NCI-H2227 (cell line): ENCODE results near the gene BBS2.

Experiments
- DNase-seq: peaks from one replicate; lab custom pipeline; 2025; ENCODE audit not compliant: unreplicated experiment; lab: John Stamatoyannopoulos, UW

The BBS2 gene

DNA sequence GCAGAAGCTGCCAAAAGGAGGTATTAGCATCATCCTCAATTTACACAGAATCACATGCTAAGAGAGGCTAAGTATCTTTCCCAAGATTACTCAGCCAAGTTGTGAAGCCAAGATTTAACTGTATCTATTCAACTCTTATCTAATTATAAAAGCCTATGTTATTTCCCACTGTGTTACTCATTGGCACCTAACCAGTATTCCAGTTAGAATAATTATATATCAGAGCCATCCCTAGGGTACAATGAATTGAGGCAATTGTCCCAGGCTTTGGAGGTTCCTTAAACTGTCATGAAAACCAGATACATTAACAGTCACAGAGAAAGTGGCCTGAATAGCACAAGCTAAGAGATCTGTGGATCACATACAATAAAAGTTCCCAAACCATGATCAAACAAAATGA is 83.6 kb downstream of the BBS2 start:
- no peak for DNase-seq
